ENCODE measurements around the gene PI4KA.

The PI4KA gene

DNA sequence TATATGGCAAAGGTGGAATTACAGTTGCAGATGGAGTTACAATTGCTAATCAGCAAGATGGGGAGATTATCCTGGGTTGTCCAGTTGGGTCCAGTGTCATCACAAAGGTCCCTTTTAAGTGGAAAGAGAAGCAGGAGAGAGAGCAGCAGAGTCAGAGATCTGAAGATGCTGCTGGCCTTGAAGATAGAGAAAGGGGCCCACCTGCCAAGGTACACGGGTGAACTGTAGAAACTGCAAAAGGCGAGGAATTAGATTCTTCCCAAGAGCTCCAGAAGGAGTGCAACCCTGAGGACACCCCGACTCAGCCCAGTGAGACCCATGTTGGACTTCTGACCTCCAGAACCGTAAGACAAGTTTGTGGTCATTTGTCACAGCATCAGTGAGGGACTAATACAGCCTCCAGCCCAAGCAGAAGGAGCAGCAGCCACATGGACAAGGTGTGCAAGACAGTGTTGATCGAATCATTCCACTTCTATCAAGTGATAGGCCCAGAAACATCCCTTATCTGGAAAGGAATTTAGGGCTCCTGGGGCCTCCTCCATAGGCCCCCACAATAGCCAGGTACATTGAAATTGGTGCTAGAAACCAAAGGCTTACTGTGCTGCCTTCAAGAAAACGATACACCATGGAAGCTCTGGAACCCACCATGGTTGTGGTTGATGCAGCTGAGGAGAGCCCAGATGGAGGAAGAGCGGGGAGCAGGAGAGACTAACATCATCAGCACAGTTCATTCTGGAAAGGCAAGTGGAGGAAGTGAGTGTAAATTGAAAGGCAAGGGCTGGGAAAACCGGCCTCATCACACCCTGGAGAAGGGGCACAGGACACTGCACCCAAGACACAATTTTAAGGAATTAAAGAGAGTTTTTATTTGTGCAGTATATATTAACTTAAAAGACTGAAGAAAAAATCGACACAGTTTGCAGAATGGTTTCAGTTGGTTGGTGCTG, 23.5 kb upstream of the PI4KA start:
- no peak for DNase-seq

DNA sequence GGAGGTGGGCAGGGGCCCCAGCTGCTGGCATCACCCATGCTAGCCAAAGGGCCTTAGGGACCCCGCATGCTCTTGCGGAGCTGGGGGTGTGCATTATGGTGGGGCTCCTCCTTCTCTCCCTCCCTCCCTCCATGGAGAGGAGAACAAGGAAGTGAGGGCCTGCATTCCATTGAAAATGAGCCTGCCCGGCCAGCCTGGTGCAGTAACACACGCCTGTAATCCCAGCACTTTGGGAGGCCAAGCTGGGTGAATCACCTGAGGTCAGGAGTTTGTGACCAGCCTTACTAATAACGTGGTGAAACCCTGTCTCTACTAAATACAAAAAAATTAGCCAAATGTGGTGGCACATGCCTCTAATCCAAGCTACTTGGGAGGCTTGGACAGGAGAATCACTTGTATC, 22.6 kb upstream of the PI4KA start:
- no peak for DNase-seq

DNA sequence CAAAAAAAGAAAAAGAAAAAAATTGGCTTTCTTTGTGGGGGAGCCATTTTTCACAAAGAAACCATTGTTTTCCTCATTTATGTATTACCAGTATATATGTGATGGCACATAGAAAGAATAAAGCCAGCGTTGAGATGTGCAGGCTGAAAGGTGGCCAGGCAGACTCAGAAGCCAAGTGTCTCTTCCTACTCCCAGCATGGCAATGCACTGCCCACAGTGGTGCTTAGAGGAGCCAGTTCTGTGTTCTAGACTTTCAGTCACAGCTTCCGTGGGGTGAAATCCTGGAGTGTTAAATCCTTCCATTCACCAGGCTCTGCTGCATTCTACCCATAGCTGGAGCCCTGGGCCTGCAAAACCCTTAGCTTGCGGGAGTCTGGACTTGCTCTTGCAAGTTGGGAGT, 19.1 kb upstream of the PI4KA start:
- no peak for DNase-seq

DNA sequence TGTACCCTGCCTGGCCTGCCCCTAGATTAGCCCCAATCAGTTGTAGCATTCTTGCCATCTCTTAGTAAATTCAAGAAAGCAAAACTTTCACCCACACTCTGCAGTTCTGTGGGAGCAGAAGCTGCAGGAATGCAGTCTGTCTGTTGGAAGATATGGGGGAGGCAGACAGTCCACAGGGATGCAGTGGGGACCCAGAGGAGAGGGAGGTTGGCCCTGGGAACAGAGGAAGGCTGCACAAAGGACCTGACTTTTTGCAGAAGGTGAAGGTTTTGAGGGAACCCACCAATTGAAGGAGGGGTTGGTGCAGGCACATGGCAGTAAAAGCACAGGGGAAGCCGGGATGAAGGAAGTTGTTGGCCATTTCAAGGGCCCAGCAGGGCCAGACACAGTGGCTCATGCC, 16.7 kb upstream of the PI4KA start:
- DNase-seq, result no peak

DNA sequence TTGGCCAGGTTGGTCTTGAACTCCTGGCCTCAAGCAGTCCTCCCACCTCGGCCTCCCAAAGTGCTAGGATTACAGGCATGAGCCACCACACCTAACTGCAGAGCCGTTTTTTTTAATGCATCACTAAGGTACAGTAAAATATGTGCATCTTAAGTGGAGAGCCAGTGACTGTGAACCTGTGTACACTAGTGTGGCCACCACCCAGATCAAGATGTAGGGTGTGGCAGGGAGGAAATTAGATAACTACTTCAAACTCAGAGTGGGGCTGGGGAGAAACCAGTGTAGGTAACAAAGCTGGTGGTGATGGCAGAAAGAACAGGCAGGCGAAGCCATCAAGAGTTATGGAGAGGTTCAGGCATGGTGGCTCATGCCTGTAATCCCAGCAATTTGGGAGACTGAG, 14.6 kb upstream of the PI4KA start:
- DNase-seq, result no peak

DNA sequence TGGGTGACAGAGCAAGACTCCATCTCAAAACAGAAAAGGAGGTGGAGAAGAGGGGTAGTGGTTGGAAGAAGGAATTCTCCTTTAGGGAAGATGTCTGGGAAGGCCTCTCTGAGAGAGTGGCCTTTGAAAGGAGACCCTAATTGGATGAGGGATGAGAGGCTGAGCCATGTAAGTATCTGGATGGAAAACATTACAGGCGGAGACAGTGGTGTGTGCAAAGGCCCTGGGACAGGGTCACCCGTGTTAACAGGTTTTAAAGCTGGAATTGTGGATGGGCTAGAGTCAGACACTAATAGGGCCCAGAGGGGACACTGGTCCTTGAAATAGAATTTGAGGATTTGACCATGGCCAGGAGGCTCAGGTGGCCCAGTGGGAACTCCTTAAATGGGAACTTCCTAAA, 10.6 kb upstream of the PI4KA start:
- no peak for DNase-seq

DNA sequence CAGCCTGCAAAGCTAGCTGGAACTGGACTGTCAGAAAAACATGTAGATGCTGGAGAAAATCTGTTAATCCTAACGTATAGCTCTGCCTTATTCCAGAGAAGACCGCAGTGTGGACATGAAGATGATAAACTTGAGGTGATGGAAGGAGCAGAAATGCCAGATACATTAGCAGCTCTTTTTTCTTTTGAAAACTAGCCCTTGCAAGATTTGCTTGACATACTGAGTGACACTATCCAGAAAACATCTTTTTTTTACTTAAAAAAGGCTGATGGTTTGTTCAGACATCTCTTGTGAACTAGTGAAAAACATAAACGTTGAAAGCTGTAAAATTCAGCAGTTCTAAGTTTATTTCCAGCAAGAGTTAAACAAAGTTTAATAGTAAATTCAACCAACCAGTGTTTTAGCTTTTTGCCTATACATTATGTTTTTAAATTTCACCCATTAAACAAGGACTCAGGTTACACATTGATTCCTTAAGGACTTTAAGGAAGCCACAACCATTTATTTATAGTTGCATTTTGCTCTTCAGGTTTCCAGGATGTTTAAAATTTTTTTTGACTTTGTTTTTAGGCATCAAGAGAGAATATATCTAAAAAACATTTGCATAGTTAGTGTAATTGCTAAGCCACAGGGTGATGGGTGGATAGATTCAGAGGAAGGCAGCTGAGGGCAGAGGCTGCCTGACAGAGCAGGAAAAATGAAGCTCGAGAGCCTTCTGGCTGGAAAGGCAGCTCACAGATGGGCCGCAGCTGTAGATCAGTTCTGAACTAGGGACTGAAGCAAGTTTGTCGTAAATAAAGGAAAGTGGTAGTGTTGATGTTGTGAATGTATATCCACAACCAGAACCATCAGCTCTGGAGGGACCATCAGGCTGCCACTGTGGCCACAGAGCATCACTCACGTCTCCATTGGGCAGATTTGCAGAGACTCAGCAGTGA, 9.7 kb upstream of the PI4KA start:
- no peak for DNase-seq

DNA sequence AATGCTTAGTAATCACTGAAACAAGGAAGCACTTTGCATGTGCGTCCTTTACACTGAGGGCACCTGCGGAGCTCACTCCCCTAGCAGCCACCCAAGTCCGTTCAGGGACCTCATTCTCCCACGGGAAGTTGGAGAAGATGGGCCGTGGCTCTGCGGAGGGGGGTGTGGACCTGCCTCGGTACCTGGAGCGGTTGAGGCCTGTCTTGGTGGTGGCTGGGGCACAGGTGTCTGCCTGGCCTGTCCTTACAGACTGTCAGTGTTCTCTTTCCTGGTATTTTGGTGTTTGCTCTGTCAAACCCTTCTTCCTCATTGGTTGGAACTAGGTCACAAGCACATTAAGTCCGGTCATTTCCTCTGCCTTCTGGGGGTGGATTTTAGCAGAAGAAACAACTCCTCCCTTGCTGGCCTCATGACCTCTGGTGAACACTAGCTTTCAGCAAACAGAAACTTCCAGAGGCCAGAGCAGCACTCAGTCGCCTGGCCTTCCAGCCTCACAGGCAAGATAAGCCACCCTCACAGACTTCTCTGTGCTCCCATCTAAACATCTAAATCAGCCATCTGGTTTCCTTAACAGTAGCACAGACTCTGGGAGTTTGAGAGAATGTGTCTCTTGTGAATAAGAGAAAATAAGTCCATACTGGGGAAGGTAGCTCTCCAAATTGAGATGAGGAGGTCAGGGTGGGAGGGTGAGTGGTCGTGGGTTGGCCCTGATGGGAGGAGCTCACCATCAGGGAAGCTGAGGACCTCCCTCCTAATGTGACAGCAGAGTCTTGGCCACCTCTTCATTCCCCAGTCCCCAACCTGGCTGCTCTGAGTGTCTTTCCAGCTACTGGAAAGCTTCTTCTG, 8.8 kb upstream of the PI4KA start:
- no peak for DNase-seq

DNA sequence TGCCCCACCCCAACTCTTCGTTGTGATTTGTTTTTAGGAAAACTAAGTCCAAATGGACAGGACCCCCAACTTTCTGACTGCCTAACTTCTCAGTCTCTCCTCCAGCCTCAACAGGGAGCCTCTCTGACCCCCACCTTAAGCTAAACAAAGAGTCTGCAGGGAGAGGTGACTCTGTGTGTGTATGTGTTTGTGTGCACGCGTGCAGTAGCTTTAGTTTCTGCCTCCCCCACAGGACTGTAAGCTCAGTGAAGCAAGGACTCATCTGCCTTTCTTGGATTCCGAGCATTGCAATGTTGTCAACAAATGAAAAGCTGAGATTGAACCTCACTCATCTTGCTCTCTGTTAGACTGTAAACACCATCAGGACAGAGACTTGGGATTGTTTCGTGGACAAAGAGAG, 8.1 kb upstream of the PI4KA start:
- no peak for DNase-seq

DNA sequence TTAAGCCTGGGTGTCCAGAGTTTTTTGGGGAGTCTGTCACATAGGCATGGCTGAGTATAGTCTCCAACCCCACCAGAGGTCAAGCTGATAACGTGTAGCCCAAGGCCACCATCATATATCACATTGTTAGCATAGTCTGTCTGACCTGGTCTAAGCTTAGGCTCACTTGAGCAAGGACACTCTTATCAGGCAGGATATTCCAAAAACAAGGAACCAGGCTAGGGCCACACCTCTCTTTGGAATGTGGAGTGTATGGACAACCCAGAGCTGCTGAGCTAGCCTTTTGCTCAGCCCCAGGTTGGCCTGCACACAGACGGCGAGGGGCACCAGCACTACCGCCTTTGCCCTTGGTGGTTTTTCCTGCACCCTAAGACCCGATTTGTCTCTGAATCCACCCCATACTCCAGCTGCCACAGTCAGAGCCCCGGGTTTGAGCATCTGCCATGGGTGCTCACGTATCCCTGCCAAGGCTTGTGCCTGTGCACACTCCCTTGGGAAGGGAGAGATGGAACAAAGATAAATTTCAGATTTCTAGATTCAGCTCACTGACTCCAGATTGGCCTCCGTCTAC, 7.3 kb upstream of the PI4KA start:
- no peak for DNase-seq

DNA sequence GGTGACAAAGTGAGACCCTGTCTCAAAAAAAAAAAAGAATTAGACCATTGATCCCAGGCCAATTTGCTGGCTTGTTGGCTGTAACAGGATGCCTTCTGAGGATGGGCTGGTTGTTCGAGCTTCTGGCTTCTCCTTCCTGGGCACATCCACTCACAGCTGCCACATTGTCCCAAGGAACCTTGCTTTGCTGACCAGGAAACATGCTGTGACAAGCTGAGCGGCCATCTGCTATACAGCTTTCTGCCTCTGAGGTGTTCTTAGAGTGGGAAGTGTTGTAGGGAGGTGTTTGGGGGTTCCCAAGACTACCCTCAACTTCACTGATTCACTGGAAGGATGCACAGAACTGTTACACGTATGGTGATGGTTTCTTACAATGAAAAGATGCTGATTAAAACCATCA, 6.7 kb upstream of the PI4KA start:
- DNase-seq, result no peak

DNA sequence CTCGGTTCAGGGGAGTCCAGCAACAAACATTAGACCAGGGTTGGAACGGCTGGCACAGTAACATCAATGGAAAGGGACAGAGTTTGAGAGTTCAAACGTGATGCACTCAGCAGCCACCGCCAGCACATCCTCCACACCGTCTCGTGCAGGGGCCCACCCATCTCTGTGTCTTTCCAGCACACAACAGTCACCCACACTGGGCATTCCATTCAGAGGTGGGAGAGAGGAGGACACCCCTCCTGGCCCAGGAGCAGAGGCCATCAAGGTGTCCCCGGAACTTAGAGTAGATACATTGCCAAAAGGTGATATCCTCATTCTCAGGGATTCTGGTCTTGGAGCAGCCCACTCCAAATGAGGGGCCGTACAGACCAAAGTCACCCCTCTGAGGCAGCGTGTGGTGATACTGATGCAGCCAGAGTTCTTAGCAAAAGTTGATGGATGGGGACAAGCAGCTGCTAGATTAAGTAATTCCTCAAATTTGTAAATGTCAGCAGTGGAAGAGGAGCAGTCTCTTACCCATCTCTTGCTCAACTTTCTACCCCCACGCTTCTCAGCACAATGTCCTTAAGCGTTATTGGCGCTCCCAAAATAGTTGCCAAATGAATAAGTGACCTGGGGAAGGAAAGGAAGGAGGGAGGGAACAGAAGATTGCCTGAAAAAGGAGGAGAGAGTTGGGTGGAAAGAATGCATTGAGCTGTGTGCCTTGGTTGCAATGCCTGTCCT, 5.7 kb upstream of the PI4KA start:
- DNase-seq, result no peak

DNA sequence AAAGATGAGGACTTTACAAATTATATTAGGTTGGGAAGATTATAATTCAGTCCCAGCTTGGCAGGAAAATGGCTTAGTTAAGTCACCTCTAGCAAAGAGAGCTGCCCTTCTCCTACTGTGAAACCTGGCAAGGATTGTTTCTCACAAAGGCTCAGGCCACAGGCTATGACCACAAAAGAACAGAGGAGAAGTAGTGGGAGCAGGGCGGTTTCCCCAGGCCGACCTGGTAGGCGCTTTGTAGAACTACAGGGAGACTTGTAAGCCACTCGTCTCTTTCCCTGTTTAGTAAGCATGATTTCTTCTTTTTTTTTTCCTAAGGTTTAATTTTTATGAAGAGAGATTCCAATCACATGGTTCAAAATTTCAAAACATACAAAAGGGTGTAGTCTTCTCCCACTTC, 4.8 kb upstream of the PI4KA start:
- DNase-seq, result no peak

DNA sequence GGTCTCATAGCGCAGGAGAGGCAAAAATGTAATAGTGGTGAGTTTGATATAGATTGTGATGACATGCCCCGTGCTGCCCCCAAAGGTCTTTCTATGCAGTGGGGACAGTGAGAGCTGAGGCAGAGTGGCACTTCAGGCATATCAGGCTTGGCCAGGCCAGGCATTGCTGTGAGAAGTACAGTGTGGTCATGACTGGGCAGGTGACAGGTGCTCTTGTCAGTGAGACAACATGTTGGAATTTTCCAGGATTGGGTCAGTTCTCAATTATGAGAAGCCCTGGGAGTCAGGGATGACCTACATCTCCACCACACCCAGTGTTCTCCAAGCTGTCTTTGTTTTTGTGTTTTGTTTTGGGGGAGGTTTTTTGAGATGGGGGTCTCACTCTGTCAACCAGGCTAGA, 3.9 kb upstream of the PI4KA start:
- DNase-seq, result no peak

DNA sequence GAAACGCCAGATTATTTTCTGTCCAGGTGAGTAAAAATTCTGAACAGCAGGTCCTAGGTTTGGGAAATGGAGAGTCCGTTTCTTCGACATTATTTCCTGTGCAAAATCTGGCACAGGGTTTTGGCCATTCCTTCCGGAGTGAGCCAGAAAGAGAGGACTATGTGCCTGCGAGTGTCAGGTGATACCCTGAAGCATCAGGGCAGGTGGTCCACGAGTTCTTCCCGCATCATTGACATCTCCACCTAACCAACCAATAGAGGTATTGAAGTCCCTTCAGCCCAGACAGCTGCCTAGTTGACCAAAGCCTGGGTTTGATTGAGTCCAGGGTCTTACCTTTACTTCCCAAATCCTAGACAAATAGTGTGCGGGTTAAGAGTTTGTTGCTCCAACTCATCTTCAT, 1.0 kb upstream of the PI4KA start:
- no peak for DNase-seq

DNA sequence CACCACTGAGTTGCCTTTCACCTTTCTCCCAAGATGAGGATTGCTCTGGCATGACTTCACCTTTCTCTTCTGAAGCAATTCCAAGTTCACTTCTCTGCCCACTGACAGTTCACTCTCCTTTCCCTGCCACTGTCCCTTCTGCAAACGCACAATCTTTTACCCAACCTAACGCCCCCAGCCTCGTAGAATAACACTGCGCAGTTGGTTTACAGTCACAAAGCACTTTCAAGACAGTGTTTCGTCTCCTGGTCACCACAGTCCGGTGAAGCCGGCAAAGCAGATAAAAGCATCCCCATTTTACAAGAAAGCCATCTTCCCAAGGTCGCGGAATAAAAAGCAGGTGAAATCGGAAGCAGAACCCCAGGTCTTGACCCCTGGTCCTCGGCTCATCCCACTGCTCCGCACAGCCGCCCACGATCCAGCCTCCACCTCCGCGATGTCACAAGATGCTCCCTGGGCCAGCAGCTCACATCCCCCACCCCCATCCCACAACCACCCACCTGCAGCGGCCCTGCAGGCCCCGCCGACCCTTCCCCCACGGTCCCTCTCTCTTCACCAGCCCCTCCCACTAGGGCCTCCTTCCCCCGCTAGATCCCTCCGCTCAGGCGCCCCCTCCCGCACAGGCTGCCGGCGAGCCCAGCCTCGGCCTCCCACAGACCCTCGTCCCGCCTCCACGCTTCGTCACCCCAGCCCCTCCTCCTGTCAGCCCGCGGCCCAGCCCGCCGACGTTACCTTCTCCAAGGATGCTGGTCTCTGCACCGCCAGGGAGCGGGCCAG, 585 bp downstream of the PI4KA start:
- peak; percentile 72 for DNase-seq

DNA sequence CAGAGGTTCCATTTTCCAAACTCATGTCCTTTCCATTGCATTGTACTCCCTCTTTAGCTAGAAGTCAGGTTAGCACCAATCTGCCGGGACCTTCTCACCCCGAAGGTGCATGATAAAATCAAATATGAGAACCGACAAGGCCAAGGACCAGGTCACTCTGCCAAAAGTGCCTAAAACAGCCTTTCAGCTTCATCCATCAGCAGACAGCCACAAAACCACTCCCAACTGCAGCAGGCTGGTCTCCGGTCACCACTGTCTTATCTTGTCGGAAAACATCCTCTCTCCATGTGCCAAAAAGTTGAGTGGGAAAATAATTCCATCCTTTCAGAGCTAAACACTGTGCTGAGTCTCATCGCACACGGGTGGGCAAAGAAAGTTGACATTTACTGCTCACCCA, 1.4 kb downstream of the PI4KA start:
- no peak for DNase-seq

DNA sequence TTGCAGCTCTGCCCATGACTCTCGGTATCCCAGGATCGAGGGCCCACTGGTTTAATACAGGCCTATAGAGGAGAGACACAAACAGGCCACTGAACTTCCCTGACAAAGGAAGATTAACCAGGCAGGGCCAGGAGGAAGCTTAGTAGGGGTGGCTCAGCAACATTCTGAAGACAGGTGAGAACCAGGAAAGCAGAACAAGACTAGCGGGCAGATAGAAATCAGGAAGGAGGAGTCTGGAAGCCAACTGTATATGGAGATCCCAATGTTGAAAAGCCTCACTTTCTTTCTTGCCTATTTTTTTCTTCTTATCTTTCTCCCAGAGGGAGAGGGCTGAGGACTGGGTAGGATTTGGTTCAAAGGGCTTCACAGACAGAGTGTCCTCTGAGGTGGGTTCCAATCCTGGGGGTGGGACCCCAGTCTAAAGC, 5.4 kb downstream of the PI4KA start:
- no peak for DNase-seq

DNA sequence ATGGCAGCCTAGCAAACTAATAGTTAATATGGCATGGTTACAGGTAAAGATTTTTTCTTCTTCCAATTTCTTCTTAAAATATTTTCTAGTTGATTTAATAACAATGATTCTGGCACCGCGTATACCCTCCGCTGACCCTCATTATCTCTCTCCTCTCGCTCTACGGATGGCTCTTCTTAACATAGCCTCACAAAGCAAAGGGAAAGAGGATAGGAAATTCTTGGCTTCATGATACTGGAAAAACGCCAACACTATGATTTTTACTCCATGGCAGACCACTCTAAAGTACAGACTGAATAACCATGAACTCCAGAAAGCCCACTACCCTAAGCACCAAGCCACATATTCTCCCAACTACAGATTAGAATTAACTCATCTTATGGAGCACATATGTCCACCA, 6.1 kb downstream of the PI4KA start:
- DNase-seq, result no peak

DNA sequence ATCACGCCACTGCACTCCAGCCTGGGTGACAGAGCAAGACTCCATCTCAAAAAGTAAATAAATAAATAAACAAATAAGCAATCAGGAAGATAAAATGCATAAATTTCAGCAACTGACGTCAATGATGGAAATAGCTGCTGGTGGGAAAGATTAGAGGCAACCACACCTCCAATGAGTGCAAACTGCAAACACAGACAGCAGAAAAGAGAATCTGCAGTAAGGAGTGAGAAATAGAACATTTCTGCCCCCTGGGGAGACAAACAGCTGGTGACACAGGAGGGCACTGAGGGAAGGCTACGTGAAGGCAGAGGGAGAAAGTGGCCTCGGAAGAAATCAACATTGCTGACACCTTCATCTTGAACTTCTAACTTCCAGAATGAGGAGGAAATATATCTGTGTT, 6.5 kb downstream of the PI4KA start:
- DNase-seq, result no peak

DNA sequence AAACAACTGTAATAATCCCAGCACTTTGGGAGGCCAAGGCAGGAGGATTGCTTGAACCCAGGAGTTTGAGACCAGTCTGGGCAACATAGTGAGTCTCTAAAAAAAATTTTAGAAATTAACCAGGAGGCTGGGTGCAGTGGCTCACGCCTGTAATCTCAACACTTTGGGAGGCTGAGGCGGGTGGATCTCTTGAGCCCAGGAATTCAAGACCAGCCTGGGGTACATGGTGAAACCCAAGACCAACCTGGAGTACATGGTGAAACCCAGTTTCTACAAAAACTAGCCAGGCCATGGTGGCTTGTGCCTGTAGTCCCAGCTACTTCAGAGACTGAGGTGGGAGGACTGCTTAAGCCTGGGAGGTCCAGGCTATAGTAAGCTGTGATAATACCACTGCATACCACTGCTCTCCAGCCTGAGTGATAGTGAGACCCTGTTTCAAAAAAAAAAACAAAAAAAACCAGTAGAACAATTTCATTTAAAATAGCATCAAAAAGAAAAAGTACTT, 11.2 kb downstream of the PI4KA start:
- DNase-seq, result no peak
